Muscle of arm (tissue), 12 donors: ENCODE results near the gene LST1. TPM values are rescaled to one million over a fixed set of nuclear protein-coding genes. Genes with fewer than 3 reads are reported as not detected.
"Not testable (repeated sequence)": the region's sequence is repeated elsewhere in the genome, so short reads cannot be mapped to it uniquely, and the experiment has no call there.

ENCODE experiments used
- DNase-seq: peaks from one replicate; pipeline ENCODE4 v3.0.0-alpha.2; 2013
- polyA plus RNA-seq, 12 donors: library from polyadenylated mRNA; unstranded; fragments of 120-200 nt; gene quantifications; one replicate each; pipeline ENCODE4 v1.2.1, GENCODE V29; 2013; ENCODE audit not compliant: insufficient read length in 12 of 12

Gene LST1
- polyA plus RNA-seq, 12 donors: 3.9 to 24.6 (median 5.9) TPM; not detected in 2

DNA sequence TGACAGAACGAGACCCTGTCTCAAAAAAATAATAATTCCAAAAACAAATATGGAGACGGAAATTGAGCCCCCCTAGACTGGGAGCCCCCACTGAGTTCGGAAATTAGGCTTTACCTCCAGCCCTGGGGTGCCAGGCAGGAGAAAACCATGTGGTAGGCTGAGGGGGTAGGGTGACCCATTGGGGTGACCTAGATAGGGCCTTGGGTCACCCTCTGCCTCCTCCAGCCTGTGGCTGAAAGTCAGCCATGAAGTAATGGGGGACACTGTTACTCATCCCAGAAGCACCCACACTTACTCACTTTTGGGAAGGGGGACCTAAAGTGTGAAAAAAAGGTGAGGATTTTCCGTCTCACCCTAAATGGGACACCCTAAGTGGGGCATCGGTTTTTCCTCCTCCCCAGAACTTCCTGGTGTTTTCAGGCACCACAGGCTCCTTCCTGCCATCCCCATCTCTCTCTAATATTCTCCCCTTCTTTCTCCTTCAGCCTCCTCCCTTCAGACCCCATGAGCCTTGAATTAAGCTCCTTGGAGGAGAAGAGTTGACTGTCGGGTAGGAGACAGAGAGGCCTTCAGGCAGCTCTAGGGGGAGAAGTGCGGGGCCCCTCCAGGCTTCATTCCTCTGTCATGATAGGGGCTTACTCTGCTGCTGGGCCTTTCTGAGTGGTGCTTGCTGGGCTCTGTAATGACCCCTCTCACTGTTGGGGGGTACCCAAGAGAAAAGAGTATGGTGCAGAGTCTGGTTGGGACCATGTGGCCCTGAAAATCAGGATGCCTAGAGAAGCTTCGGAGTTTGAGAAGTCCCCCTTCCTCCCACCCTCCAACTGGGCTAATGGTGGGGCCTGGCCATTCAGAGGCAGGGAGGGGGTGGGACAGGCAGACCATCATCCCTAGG, 6.3 kb upstream of the LST1 start:
- DNase-seq: no peak

- no peak for DNase-seq
Observed at GRCh38 chr6:31580438-31580740, 5.7 kb upstream of the LST1 start.

DNA sequence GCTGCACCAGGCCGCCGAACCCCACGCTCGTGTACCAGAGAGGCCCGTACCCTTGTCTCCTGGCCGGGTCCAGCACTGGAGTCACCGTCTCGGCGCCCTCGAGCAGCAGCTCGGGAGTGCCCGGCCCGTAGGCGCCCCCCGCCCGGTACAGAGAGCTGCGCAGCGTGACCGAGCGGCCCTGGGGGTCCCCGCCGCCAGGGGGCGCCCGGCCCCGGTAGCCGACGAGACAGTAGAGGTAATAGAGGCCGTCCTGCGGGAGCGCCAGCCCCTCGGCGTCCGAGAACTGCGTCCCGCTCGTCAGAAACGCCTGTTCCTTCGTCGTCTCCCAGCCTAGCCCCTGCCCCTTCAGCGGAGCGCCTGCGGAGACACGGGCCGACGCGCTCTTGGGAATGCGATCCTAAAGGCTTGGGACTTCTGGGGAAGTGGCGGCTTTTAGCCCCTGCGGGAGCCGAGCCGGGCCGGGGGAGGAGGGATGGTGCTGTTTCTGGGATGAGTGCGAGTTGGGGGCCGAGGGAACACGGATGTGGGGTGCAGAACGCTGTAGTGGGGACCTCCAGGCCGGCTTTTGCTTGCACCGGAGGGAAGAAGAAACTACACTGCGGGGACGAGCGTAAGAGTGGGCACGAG, 5.2 kb upstream of the LST1 start:
- DNase-seq: peak; percentile 84

GRCh38 chr6:31581434-31582229, 4.4 kb upstream of the LST1 start:
- DNase-seq: no peak

DNA sequence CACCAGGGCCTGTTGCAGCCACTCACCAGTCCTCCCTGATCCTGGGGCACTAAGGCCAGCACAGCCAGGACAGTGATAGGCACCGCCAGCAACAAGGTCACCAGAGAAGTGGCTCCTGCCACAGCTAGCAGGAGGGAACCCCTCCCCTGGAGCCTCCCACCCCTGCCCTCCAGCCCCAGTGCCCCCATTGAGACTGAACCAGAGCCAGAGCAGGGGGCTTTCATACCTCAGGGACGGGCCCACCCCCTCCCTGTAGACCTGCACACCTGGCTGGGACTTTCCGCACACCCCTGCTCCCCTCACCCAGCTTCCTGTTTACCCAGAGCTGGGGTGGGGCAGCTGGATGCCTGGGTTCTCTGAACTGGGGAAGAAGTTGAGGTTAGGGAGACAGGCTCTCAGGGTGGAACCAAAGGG, 3.8 kb upstream of the LST1 start, which contains the start of gene LTB:
LTB (minus strand) TSS at position 195 of the 414 bp plus-strand sequence; CDS start at position 188, 7 bp downstream.
- DNase-seq: no peak

GRCh38 chr6:31585491-31585890, 586 bp upstream of the LST1 start:
- DNase-seq: no peak

DNA sequence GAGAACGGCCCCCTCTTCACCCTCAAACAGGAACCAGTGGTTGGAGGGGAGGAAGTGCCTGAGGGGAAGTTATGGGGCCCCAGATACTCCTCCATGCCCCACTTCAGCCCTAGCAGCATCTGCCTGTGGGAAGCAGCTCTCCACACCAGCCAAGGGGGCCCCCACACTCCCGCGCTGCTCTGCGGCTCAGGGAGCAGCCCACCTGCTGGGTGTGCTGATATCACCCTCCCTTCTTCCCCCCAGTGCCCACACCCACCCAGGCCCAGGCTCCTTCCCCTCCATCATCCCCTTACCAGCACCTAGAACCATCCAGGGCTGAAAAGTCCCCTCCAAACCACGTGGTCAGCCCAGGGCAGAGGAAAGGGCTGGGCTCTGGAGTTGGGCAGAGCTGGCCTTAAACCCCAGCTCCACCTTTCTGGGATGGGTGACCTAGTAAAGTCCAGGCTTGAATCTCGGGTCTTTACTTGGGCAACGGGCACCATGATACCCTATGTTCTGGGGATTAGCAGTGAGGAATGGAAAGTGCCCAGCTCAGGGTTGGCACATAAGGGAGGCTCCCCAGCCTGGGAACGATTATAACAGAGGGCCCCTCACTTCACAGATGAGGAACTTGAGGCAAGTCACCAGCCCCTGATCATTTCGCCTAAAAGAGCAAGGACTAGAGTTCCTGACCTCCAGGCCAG, 663 bp downstream of the LST1 start:
- DNase-seq: no peak

DNA sequence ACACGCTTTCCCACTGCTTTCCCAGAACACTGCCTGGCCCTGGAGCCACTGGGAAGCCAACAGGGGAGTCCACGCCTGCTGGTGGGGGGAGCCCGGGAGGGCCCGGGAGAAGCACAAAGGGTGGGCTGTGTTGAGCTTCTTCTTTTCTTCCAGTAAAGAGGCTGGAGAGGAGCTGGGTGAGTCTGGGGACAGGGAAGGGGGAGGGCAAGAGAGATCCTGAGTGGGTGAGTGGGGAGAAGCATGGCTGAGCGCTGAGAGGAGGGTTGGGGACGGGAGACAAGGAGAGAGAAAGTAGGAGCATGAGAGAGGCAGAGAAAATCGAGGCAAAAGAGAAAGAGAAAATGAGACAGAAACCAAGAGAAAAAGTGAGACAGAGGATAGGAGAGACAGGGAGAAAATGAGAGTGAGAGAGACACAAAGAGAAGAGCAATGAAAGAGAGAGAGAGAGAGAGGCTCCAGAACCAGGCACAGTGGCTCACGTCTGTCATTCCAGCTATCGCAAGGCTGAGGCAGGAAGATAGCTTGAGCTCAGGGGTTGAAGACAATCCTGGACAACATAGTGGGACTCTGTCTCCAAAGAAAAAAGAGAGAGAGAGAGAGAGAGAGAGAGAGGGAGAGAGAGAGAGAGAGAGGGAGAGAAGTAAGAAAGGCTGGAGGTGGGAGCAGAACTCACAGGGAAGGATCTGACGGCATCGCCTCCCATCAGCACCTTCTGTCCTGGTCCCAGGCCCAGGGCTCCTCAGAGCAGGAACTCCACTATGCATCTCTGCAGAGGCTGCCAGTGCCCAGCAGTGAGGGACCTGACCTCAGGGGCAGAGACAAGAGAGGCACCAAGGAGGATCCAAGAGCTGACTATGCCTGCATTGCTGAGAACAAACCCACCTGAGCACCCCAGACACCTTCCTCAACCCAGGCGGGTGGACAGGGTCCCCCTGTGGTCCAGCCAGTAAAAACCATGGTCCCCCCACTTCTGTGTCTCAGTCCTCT, 2.0 kb downstream of the LST1 start:
- DNase-seq: no peak

GRCh38 chr6:31588871-31589650, 3.0 kb downstream of the LST1 start:
- no peak for DNase-seq

GRCh38 chr6:31590691-31591090, 4.6 kb downstream of the LST1 start:
- DNase-seq: not testable (repeated sequence)

GRCh38 chr6:31592396-31592771, 6.3 kb downstream of the LST1 start:
- no peak for DNase-seq

DNA sequence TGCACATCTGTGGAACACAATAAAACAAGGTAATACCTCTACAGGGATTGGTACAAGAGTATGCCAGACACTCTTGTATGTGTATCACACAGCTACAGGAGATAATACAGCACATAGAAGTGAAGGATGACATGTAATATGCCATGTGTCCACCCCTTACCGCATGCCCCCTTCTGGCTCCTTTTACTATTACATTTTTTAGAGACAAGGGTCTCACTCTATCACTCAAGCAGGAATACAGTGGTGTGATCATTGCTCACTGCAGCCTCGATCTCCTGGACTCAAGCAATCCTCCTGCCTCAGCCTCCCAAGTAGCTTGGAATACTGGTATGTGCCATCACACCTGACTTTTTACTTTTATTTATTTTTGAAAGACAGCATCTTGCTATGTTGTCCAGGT, 10.9 kb downstream of the LST1 start:
- DNase-seq: no peak

GRCh38 chr6:31607317-31607716, 21.2 kb downstream of the LST1 start:
- no peak for DNase-seq

DNA sequence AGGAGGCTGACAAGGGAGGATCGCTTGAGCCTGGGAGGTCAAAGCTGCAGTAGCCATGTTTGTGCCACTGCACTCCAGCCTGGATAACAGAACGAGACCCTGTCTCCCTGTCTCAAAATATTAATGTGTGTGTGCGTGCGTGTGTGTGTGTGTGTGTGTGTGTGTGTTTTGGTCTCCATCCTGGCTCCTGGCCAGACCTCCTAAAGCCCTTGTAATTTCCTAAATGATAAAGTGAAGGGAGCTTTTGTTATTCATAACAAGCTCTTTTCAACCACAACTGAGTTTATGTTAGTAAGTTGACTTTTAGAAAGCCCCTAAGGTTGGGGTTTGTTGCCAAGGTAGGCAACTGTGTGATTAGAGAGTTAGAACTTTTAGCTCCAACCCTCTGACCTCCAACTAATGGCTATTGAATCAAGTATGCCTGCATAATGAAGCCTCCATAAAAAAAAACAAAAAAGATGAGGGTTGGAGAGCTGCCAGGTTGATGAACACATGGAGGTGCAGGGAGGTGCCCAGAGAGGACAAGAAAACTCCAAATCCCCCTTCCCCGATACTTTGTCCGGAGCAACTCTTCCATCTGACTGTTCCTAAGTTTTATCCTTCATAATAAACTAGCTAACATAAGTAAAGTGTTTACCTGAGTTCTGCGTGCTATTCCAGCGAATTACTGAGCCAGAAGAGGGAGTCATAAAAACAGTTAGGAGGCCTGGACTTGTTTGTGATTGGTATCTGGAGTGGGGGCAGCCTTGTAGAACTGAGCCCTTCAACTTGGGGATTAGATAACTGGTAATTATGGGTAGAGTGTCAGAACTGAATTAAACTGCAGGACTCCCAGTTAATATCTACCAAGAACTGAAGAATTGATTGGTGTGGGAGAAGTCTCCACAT, 23.7 kb downstream of the LST1 start:
- no peak for DNase-seq

GRCh38 chr6:31610968-31611367, 24.9 kb downstream of the LST1 start:
- no peak for DNase-seq

- DNase-seq: no peak
Observed at GRCh38 chr6:31614075-31614619, 28.1 kb downstream of the LST1 start.

GRCh38 chr6:31614684-31615578, 28.9 kb downstream of the LST1 start, which contains the start of gene AIF1:
Gene AIF1 (plus strand): TSS chr6:31615234. CDS start chr6:31615330, 96 bp downstream.
- no peak for DNase-seq
